Measurements from ENCODE around the gene PYGM. TPM values are rescaled to one million over a fixed set of nuclear protein-coding genes. Genes with fewer than 3 reads are reported as not detected.

Gene PYGM
- total RNA-seq, 1 donor = 1.7 TPM

DNA sequence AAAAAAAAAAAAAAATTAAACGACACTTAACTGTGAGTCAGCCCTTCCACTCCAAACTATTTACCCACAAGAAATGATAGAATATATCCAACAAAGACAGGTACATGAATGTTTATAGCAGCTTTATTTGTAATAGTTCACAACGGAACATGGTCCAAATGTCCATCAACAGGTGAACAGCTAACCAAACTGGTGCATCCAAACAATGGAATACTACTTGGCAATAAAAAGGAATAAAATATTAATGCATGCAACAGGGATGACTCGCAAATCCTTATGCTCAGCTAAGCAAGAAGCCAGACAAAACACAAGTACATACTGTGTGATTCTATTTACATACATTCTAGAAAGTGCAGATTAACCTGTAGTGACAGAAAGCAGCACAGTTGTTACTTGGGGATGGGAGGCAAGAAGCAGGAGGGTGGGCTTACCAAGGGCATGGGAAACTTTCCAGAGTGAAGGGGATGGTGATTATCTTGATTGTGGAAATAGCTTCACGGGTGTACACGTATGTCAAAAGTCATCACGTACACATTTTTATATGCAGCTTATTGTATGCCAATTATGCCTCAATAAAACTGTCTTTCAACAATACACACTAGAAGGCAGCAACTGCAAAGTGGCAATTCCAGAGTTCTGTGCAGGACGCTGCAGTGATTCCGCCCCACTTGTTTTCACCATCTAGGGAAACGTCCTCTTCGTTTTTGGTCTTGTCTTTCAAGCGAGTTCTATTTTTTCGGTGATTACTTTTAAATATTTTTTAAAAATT is 25.2 kb upstream of the PYGM start:
- no peak overlapping the region for H3K4me3 ChIP-seq (ENCODE audit: low read depth, low read length)
- no peak for DNase-seq (ENCODE audit: low read depth)
- TF ChIP-seq, protein P1, sequence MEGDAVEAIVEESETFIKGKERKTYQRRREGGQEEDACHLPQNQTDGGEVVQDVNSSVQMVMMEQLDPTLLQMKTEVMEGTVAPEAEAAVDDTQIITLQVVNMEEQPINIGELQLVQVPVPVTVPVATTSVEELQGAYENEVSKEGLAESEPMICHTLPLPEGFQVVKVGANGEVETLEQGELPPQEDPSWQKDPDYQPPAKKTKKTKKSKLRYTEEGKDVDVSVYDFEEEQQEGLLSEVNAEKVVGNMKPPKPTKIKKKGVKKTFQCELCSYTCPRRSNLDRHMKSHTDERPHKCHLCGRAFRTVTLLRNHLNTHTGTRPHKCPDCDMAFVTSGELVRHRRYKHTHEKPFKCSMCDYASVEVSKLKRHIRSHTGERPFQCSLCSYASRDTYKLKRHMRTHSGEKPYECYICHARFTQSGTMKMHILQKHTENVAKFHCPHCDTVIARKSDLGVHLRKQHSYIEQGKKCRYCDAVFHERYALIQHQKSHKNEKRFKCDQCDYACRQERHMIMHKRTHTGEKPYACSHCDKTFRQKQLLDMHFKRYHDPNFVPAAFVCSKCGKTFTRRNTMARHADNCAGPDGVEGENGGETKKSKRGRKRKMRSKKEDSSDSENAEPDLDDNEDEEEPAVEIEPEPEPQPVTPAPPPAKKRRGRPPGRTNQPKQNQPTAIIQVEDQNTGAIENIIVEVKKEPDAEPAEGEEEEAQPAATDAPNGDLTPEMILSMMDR (IDR thresholded peaks at IDR 0.05; ENCODE audit: insufficient read depth, low read depth, low read length) = no peak

DNA sequence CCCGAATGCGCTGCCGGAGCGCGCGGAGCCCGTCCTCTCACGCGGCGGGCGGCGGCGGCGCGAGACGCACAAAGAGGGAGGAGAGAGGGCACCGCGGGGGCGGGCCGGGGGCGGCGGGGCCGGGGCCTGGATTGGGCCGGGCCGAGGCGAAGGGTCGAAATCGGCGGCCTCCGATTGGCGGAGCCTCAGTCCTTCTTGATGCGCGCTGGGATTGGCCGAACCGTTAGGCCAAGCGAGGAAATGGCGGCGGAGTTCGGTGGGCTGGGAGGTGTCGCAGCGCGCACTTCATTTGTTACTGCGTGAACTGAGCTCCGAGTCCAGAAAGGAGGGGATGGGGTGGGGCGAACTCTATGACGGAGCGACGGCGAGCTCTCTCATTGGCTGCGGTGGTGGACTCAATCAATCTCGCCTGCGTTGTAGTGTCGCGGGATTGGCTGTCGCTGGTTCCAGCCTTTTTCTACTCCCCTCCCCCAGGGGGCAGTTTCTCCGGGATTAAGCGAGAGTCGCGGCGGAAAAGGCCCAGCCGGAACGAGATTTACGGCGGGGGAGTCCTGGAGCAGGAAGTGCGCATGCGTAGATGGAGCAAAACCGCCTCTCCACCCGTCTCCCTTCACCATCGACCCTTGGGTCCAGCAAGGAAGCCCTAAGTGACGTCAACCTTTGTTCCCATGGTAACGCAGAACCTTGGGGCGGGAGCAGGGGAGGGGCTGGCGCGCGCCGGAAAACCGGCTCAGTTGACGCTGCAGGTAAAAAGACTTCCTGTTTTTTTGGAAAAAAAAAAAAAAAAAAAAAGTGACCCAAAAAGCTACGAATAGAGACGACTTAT is 18.9 kb upstream of the PYGM start, which contains the start of gene SF1:
Gene SF1 (minus strand): TSS at position 70 of the 826 bp plus-strand sequence. CDS start 150 bp downstream, outside the sequence.
- peak; percentile 100 for DNase-seq (ENCODE audit: low read depth)
- peak within 1 kb of the TSS; percentile 88 for H3K4me3 ChIP-seq (ENCODE audit: low read depth, low read length)
- TF ChIP-seq, protein P1 (IDR thresholded peaks at IDR 0.05; ENCODE audit: insufficient read depth, low read depth, low read length) = no peak

DNA sequence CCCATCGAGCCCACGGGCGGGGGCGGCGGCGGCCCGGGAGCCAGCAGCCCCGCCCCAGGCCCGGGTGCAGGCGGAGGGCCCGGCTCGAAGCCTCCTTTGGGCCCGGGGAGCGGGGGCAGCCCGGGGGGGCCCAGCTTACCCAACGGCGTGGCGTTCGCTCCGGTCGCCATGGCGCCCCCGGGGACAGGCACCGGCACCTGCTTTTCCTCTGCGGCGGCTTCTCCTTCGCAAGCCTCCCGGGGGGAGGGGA is 18.4 kb upstream of the PYGM start:
- H3K4me3 ChIP-seq (ENCODE audit: low read depth, low read length) = peak overlapping the region; percentile 88
- TF ChIP-seq, protein P1 (IDR thresholded peaks at IDR 0.05; ENCODE audit: insufficient read depth, low read depth, low read length) = no peak
- DNase-seq (ENCODE audit: low read depth) = no peak

DNA sequence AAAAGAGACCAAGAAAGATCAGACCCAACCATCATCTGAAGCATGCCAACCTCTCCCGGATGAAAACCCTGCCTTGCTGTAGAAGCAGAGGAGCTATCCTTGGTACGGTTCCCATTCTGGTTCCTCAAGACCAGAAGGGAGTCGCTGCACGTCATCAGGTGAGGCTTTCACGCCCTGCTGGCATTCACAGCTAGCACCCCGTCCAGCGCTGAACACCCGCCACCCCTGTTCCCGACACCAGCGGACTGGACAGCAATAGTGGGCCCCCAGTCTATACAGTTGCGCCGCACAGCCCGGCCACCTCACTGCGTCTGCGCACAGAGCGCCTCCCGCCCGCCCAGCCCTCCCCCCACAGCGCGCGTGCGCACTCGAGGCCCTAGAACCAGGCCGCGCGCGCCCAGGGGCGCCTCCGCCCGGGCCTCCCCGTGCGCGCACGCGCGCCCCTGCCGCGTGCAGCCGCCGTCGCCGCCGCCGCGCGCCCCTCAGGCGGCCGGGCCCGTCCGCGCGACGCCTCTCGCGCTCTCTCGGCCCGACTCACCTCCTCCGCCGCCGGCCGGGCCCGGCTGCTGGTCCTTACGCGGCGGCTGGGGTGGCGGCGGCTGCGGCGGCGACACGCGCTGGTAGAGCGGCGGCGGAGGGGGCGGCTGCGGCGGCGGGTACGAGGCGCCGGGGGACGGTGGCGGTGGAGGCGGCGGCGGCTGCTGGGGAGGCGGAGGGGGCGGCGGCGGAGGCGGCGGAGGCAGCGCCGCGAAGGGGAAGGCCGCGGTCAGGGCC is 17.9 kb upstream of the PYGM start:
- DNase-seq (ENCODE audit: low read depth) = peak; percentile 82
- H3K4me3 ChIP-seq (ENCODE audit: low read depth, low read length) = peak overlapping the region; percentile 88
- TF ChIP-seq, protein P1 (IDR thresholded peaks at IDR 0.05; ENCODE audit: insufficient read depth, low read depth, low read length) = no peak

DNA sequence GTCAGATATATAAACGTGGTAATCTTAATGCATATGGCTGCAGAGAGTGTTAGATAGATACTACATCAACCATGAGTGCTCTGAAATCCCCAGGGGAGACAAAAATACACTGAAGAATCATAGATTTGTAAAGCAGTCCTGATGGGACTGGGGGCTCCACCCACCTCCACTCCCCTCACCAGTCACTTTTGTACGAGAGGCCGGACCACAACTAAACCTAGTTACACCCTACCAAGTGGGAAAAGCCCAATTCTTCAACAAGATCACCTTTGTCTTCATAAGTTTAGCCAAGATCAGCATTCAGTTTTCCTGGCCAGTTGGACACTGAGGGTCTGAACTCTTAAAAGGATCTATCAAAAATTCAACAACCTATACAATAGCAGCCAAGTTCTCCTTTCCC is 17.1 kb upstream of the PYGM start:
- peak overlapping the region; percentile 88 for H3K4me3 ChIP-seq (ENCODE audit: low read depth, low read length)
- TF ChIP-seq, protein P1 (IDR thresholded peaks at IDR 0.05; ENCODE audit: insufficient read depth, low read depth, low read length) = no peak
- no peak for DNase-seq (ENCODE audit: low read depth)

DNA sequence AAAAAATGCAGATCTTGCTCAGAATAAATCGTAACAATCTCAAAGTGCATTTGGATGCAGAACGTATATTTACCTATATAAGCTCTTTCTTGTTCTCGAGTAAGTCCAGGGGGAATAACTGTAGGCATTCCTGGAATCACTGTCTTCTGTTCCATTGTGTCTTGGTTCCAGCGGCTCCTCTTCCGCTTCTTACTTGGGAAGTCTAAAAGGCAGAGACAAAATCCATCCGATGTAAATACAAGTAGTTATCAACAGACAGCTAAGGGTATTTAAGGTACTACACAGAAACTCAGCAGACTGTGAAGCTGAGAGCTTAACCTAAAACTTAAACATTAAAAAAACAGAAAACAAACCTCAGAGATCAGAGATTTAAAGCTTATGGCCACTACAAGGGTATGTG is 16.7 kb upstream of the PYGM start:
- TF ChIP-seq, protein P1 (IDR thresholded peaks at IDR 0.05; ENCODE audit: insufficient read depth, low read depth, low read length) = no peak
- no peak for DNase-seq (ENCODE audit: low read depth)
- peak overlapping the region; percentile 88 for H3K4me3 ChIP-seq (ENCODE audit: low read depth, low read length)

Data from fibroblast of villous mesenchyme (primary cell).